PC-3 (cell line): ENCODE results near the gene E2F2.

Experiments
- CTCF ChIP-seq: fragments of 300-600 bp; sonication (generic); conservative IDR thresholded peaks from 2 replicates; pipeline ENCODE4 v1.5.1; 2017; ENCODE audit warnings: antibody characterized with exemption, low read depth, mild to moderate bottlenecking, low read length
- EZH2 ChIP-seq: fragments of 300-600 bp; sonication (generic); IDR thresholded peaks from one replicate; pipeline ENCODE4 v1.6.1; 2017; ENCODE audit warnings: antibody characterized with exemption, mild to moderate bottlenecking, low read length; ENCODE audit not compliant: unreplicated experiment

GRCh38 chr1:23528250-23528978 lies 2.6 kb downstream of the E2F2 start:
- TF ChIP-seq CTCF (no peak), EZH2 (no peak)
